Natural killer cell (primary cell): ENCODE data around the gene SLC44A5. TPM values are rescaled to one million over a fixed set of nuclear protein-coding genes. Genes with fewer than 3 reads are reported as not detected.

Experiments
- ATAC-seq, 3 donors: fragments of 150-1000 bp in 2 of 3; fragments of 200-7000 bp in 1 of 3; cut with Tn5 transposase; 1 replicate in 1 of 3; 2 replicates in 2 of 3; pipeline ENCODE4 v1.10.0; 2021; ENCODE audit warnings: mild to moderate bottlenecking in 2 of 3, moderate library complexity in 2 of 3
- DNase-seq, 2 donors: peaks; one replicate each; pipeline versions ENCODE4 v3.0.0 to v3.0.0-alpha.2; 2013 to 2021; ENCODE audit warnings: mixed read lengths in 1 of 2
- H3K27ac ChIP-seq: one replicate; pipeline ENCODE4 v1.5.1; 2013; ENCODE audit warnings: mild to moderate bottlenecking, low read length
- H3K27me3 ChIP-seq: one replicate; pipeline ENCODE4 v1.6.1; 2013; ENCODE audit warnings: low read length; ENCODE audit not compliant: control insufficient read depth, insufficient read depth
- H3K36me3 ChIP-seq: one replicate; pipeline ENCODE4 v1.6.1; 2013; ENCODE audit warnings: low read length; ENCODE audit not compliant: control insufficient read depth, insufficient read depth
- H3K4me1 ChIP-seq: one replicate; pipeline ENCODE4 v1.6.1; 2013; ENCODE audit warnings: low read length; ENCODE audit not compliant: control insufficient read depth, insufficient read depth
- H3K4me3 ChIP-seq: one replicate; pipeline ENCODE4 v1.5.1; 2013; ENCODE audit warnings: low read length
- H3K9me3 ChIP-seq: one replicate; pipeline ENCODE4 v1.6.1; 2013; ENCODE audit warnings: low read length; ENCODE audit not compliant: control insufficient read depth, insufficient read depth
- H3K27ac Mint-ChIP-seq, 2 donors: one replicate each; pipeline ENCODE4 v1.8.0; 2022; ENCODE audit warnings: mild to moderate bottlenecking in 2 of 2, mixed read lengths in 2 of 2, moderate library complexity in 1 of 2
- H3K27me3 Mint-ChIP-seq, 2 donors: one replicate each; pipeline ENCODE4 v1.8.0; 2022; ENCODE audit warnings: low read depth in 2 of 2, mixed read lengths in 2 of 2
- H3K36me3 Mint-ChIP-seq: one replicate; pipeline ENCODE4 v1.8.0; 2022; ENCODE audit warnings: mixed read lengths
- H3K4me1 Mint-ChIP-seq, 2 donors: one replicate each; pipeline ENCODE4 v1.8.0; 2022; ENCODE audit warnings: mixed read lengths in 2 of 2
- H3K4me3 Mint-ChIP-seq: one replicate; pipeline ENCODE4 v1.8.0; 2022; ENCODE audit warnings: mild to moderate bottlenecking, moderate library complexity, mixed read lengths
- H3K9me3 Mint-ChIP-seq, 2 donors: one replicate each; pipeline ENCODE4 v1.8.0; 2022; ENCODE audit warnings: mixed read lengths in 2 of 2
- WGBS: methylation state at CpG from one replicate; pipeline ENCODE4 v1.1.7; 2013; ENCODE audit warnings: missing lambda C conversion rate; ENCODE audit not compliant: insufficient coverage; 5-methylcytosine and 5-hydroxymethylcytosine counted together
- intact Hi-C: fragments of 100-400 bp; cut with micrococcal nuclease; formaldehyde crosslinking; loops from one replicate; pipeline ENCODE4 v1.14.2; 2022
- total RNA-seq, 4 donors: library from RNA; stranded (reverse); fragments of 120-200 nt in 1 of 4; gene quantifications; one replicate each; pipeline versions ENCODE4 v1.2.3 to v1.2.4, GENCODE V29; 2013 to 2022
- TF ChIP-seq, protein P1 (sequence below): fragments of 200-600 bp; IDR thresholded peaks from one replicate; pipeline ENCODE4 v1.8.0; 2022; ENCODE audit warnings: antibody characterized with exemption

The SLC44A5 gene
- total RNA-seq, 3 donors from 2014 or later (not counting 1 experiment from before 2014, with no cell fraction given): 0.15 to 1.2 TPM; not detected in 1

DNA sequence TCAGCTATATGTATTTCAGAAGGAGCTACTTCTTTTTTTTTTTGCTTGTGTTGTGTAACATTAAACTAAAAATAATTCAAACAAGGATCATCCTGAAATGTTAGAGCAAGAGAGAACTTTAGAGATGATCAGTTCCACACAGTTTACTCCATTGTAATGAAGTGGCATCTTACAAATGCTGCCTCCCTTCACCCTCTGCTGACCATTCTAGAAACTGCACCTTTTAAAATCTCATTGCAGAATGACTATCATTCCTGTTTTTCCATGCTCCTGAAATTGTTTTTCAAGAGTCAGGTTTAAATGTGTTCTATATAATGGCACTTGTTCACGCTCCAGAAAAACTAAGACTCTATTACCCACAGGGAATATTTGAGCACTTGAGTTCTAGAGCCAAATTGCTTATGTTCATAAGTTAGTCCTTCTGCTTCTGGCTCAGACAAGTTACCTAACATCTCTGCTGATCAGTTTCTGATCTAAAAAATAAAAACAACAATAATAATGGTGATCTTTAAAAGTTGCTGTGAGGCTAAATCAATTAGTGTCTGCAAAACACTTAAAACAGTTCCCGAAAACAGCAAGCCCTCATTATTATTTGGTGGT lies 21.5 kb upstream of the SLC44A5 start:
- no peaks in the 10 kb centered on the region for H3K4me1 ChIP-seq
- no peak overlapping the region for H3K4me3 Mint-ChIP-seq
- 100% methylated on average over 1 of the region's 2 CpGs for WGBS
- no peak overlapping the region for H3K27ac ChIP-seq
- H3K27ac Mint-ChIP-seq: no peak overlapping the region
- no peaks in the 10 kb centered on the region for H3K36me3 Mint-ChIP-seq
- no peaks in the 10 kb centered on the region for H3K9me3 ChIP-seq
- ATAC-seq (no peak), DNase-seq (peak in 1 of 2 donors; percentile 27)
- no peaks in the 10 kb centered on the region for H3K36me3 ChIP-seq
- H3K9me3 Mint-ChIP-seq: no peaks in the 10 kb centered on the region
- no peaks in the 10 kb centered on the region for H3K27me3 ChIP-seq
- no peak overlapping the region for H3K4me3 ChIP-seq
- intact Hi-C loops: no loop called here
- TF ChIP-seq, protein P1, sequence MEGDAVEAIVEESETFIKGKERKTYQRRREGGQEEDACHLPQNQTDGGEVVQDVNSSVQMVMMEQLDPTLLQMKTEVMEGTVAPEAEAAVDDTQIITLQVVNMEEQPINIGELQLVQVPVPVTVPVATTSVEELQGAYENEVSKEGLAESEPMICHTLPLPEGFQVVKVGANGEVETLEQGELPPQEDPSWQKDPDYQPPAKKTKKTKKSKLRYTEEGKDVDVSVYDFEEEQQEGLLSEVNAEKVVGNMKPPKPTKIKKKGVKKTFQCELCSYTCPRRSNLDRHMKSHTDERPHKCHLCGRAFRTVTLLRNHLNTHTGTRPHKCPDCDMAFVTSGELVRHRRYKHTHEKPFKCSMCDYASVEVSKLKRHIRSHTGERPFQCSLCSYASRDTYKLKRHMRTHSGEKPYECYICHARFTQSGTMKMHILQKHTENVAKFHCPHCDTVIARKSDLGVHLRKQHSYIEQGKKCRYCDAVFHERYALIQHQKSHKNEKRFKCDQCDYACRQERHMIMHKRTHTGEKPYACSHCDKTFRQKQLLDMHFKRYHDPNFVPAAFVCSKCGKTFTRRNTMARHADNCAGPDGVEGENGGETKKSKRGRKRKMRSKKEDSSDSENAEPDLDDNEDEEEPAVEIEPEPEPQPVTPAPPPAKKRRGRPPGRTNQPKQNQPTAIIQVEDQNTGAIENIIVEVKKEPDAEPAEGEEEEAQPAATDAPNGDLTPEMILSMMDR: peak; percentile 28
- peaks cover 0 to 4% of the 10 kb centered on the region in 2 donors for H3K27me3 Mint-ChIP-seq
- no peaks in the 10 kb centered on the region for H3K4me1 Mint-ChIP-seq

DNA sequence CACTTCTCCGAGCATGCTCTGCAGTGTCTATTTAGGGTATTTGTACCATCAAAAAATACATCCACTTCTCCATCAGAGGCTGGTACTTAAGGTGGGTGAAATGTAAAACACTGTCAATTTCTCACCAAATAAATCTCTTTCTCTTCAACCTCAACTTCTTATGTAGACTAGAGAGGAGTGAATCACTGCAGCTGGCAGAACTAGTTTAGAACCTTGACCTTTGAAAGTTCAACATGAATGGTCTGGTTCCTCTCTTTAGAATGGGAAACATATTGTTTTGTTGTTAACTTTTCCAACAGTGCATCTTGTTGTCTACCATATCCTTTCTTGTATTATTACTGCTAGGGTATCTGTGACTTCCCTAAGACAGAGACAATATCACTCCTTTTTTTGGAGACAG lies 20.1 kb upstream of the SLC44A5 start:
- TF ChIP-seq, protein P1: no peak
- no peak overlapping the region for H3K4me3 Mint-ChIP-seq
- Histone ChIP-seq H3K27ac (no peak overlapping the region), H3K27me3 (no peaks in the 10 kb centered on the region), H3K4me1 (no peaks in the 10 kb centered on the region), H3K9me3 (no peaks in the 10 kb centered on the region), H3K4me3 (no peak overlapping the region), H3K36me3 (no peaks in the 10 kb centered on the region)
- no peaks in the 10 kb centered on the region for H3K4me1 Mint-ChIP-seq
- no peak overlapping the region for H3K27ac Mint-ChIP-seq
- peaks cover 7% of the 10 kb centered on the region in 2 donors for H3K27me3 Mint-ChIP-seq
- no peak for ATAC-seq
- 100% methylated on average over 1 of the region's 1 CpG for WGBS
- H3K36me3 Mint-ChIP-seq: no peaks in the 10 kb centered on the region
- H3K9me3 Mint-ChIP-seq: peaks cover 0 to 4% of the 10 kb centered on the region in 2 donors
- no peak for DNase-seq
- intact Hi-C loops: no loop called here

DNA sequence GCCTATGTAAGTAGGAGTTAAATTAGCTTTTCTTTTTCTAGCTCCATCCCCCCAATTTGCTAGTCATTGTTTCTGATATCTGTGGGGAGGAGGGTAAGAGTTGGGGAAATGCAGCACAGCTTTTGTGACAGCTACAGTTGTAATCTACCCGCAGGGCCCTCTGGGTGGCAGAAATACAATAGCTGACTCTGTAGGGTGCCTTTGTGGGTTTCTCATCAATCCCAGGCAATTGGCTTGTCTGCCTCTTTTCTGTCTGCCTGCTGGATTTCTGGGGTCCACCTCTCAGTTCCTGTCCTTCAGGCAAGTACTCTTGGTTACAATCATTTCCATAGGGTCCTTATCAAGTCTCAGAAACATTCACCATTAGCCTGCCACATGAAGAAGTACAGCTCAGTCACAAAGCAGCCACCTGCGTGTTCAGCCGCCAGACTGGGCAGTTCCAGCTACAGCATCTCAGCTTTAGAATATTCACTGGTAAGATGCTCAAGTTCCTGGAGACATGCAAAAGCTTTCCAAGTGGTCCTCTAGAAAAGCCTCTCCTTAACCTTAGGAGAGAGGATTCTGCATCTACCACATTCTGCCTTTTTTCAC lies 19.2 kb upstream of the SLC44A5 start:
- 61% methylated on average over 3 of the region's 3 CpGs for WGBS
- no peak overlapping the region for H3K27ac Mint-ChIP-seq
- no peak overlapping the region for H3K4me3 Mint-ChIP-seq
- TF ChIP-seq, protein P1: no peak
- Histone ChIP-seq H3K36me3 (no peaks in the 10 kb centered on the region), H3K4me3 (no peak overlapping the region), H3K27me3 (no peaks in the 10 kb centered on the region), H3K27ac (no peak overlapping the region), H3K9me3 (no peaks in the 10 kb centered on the region), H3K4me1 (no peaks in the 10 kb centered on the region)
- H3K9me3 Mint-ChIP-seq: peaks cover 0 to 4% of the 10 kb centered on the region in 2 donors
- DNase-seq (no peak), ATAC-seq (no peak)
- H3K4me1 Mint-ChIP-seq: no peaks in the 10 kb centered on the region
- no peaks in the 10 kb centered on the region for H3K36me3 Mint-ChIP-seq
- H3K27me3 Mint-ChIP-seq: peaks cover 8 to 10% of the 10 kb centered on the region in 2 donors
- intact Hi-C loops: no loop called here
